ENCODE measurements around the gene PLCB4.

Gene PLCB4

DNA sequence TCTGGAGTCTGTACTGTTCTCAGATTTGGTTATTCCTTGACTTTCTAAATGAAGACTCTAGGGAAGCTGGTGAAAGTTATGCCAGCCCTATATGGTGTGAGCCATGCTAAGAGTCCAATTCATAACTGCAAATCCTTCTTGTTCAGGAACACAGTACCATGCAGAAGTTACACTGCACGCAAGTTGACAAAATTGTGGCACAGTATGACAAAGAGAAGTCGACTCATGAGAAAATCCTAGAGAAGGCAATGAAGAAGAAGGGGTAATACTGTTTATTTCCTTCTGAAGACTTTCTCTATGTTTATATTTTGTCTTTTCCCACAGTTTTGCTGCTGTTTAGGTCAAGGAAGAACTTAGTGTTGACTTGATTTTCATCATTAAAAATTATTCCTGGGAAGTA lies 384.3 kb downstream of the PLCB4 start:
- TF ChIP-seq, protein P1, sequence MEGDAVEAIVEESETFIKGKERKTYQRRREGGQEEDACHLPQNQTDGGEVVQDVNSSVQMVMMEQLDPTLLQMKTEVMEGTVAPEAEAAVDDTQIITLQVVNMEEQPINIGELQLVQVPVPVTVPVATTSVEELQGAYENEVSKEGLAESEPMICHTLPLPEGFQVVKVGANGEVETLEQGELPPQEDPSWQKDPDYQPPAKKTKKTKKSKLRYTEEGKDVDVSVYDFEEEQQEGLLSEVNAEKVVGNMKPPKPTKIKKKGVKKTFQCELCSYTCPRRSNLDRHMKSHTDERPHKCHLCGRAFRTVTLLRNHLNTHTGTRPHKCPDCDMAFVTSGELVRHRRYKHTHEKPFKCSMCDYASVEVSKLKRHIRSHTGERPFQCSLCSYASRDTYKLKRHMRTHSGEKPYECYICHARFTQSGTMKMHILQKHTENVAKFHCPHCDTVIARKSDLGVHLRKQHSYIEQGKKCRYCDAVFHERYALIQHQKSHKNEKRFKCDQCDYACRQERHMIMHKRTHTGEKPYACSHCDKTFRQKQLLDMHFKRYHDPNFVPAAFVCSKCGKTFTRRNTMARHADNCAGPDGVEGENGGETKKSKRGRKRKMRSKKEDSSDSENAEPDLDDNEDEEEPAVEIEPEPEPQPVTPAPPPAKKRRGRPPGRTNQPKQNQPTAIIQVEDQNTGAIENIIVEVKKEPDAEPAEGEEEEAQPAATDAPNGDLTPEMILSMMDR (IDR thresholded peaks at IDR 0.05; ENCODE audit: low read depth, low read length) = no peak
- no peak overlapping the region for H3K4me3 ChIP-seq (ENCODE audit: low read depth, low read length)
- no peaks in the 10 kb centered on the region for H3K27me3 ChIP-seq (ENCODE audit: insufficient read depth, low read depth, severe bottlenecking)
- H3K9me3 ChIP-seq (ENCODE audit: severe bottlenecking) = no peaks in the 10 kb centered on the region
- H3K27ac ChIP-seq = no peak overlapping the region
- no peaks in the 10 kb centered on the region for H3K36me3 ChIP-seq
- DNase-seq = no peak

DNA sequence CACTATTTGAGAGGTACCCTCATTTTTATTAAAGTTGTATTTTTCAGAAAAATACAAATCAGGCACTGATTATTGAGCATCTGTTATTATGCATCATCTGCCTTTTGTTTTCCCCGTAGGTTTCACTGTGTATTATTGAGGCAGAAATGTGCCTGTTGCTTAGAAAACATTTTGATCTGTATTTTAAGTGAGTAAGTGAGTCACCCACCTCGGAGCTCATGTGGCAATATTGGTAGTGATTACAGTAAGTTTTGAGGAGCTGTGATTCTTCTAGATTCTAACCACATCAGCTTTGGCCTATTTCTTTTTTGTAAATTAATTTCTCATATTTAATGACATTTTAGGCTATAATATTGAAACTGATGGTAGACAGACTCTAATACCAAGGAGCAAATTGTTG lies 385.9 kb downstream of the PLCB4 start:
- no peak for DNase-seq
- H3K27ac ChIP-seq = no peak overlapping the region
- no peaks in the 10 kb centered on the region for H3K36me3 ChIP-seq
- no peak overlapping the region for H3K4me3 ChIP-seq (ENCODE audit: low read depth, low read length)
- no peaks in the 10 kb centered on the region for H3K27me3 ChIP-seq (ENCODE audit: insufficient read depth, low read depth, severe bottlenecking)
- TF ChIP-seq, protein P1 (IDR thresholded peaks at IDR 0.05; ENCODE audit: low read depth, low read length) = no peak
- H3K9me3 ChIP-seq (ENCODE audit: severe bottlenecking) = no peaks in the 10 kb centered on the region

DNA sequence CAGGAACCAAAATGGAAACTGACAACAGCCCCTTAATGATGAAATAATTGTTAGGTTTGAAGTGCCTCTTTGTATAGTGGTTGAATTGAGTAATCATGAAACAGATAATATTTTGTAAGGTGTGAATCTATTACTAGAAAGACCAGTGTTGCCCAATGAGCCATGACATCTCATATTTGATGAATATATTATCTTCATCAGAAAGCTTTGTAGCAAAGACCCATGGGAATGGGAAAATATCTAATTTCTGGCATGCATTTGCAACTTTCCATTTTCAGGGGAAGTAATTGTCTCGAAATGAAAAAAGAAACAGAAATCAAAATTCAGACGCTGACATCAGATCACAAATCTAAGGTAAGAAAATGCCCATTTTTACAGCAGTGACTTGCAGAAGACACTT lies 388.2 kb downstream of the PLCB4 start:
- Histone ChIP-seq H3K27me3 (ENCODE audit: insufficient read depth, low read depth, severe bottlenecking) (no peaks in the 10 kb centered on the region), H3K27ac (no peak overlapping the region), H3K4me3 (ENCODE audit: low read depth, low read length) (no peak overlapping the region), H3K9me3 (ENCODE audit: severe bottlenecking) (no peaks in the 10 kb centered on the region), H3K36me3 (no peaks in the 10 kb centered on the region)
- no peak for DNase-seq
- TF ChIP-seq, protein P1 (IDR thresholded peaks at IDR 0.05; ENCODE audit: low read depth, low read length) = no peak

DNA sequence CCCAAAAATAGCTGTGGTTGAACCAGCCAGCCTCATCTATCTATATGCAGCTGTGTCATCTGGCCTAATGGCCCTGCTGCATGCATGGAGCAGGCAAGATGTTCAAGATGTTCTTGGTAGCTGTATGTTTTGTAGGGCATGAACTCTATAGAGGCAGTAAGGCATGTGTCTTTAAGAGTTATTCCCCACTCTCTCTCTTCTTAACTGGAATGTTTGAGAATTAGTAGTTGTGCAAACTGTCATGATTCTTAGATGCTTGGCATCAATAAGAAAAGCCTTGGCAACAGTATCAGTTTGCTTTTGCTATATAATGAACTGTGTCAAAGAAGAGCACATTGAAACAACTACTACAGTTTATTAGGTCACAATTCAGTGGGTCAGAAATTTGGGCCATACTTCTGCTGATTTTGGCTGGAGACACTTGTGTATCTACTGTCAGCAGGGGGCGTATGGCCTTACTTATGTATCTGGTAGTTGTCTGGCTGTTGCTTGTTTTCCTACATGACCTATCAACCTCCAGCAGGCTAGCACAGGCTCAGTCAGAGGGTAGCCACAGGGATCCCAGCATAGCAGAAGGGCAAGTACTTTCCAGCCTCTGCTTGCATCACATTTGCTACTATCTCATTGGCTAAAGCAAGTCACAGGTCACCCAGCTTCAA lies 389.4 kb downstream of the PLCB4 start:
- H3K4me3 ChIP-seq (ENCODE audit: low read depth, low read length) = no peak overlapping the region
- no peaks in the 10 kb centered on the region for H3K27me3 ChIP-seq (ENCODE audit: insufficient read depth, low read depth, severe bottlenecking)
- no peaks in the 10 kb centered on the region for H3K9me3 ChIP-seq (ENCODE audit: severe bottlenecking)
- TF ChIP-seq, protein P1 (IDR thresholded peaks at IDR 0.05; ENCODE audit: low read depth, low read length) = peak; percentile 42; the same call in 1 of the 2 replicates
- DNase-seq = peak; percentile 15
- no peaks in the 10 kb centered on the region for H3K36me3 ChIP-seq
- H3K27ac ChIP-seq = no peak overlapping the region

DNA sequence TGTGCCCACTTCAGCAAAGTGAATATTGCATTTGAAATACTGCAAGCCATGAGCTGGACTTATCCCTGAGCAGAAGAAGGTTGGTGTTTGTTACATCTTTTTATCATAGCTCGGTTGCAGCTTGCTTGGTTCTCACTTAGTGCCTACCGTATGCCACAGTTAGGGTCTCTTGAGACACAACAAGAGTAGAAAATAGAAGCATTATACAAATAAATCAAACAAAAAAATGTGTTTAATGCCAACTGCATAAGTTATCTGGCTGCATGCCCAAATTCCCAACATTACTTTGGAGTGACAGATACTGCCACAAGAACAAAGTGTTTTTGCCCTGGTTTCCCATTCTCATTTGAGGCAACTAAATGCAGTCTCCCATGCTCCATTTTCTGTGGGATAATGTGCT lies 391.6 kb downstream of the PLCB4 start:
- TF ChIP-seq, protein P1 (IDR thresholded peaks at IDR 0.05; ENCODE audit: low read depth, low read length) = no peak
- Histone ChIP-seq H3K27me3 (ENCODE audit: insufficient read depth, low read depth, severe bottlenecking) (no peaks in the 10 kb centered on the region), H3K36me3 (no peaks in the 10 kb centered on the region), H3K27ac (no peak overlapping the region), H3K9me3 (ENCODE audit: severe bottlenecking) (no peaks in the 10 kb centered on the region), H3K4me3 (ENCODE audit: low read depth, low read length) (no peak overlapping the region)
- no peak for DNase-seq

DNA sequence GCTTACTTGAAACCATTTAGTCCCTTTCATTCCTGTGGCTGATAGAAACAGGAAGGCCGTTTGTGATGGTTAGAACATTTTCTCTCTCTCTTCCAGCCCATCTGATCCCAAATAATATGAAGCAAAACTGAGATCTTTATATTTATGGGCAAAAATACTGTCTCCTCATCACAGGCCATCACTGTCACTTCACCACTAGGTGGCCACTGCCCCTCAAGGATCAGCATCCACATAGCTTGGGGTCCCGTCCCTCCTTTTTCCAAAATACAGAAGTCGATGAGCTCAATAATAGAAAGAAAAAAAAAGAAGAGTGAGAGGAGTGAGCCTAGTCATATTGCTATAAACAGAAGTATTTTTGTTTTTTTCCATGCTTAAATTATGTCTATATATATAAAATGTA lies 399.1 kb downstream of the PLCB4 start:
- Histone ChIP-seq H3K4me3 (ENCODE audit: low read depth, low read length) (no peak overlapping the region), H3K27ac (no peak overlapping the region), H3K9me3 (ENCODE audit: severe bottlenecking) (no peaks in the 10 kb centered on the region), H3K36me3 (no peaks in the 10 kb centered on the region), H3K27me3 (ENCODE audit: insufficient read depth, low read depth, severe bottlenecking) (no peaks in the 10 kb centered on the region)
- TF ChIP-seq, protein P1 (IDR thresholded peaks at IDR 0.05; ENCODE audit: low read depth, low read length) = peak; percentile 75
- peak; percentile 21 for DNase-seq
